ENCODE measurements around the gene PRR19. TPM values are rescaled to one million over a fixed set of nuclear protein-coding genes. Genes with fewer than 3 reads are reported as not detected.

Gene PRR19
- total and polyA plus RNA-seq, 10 of the 15 experiments (the other 5 are each of a cell fraction or from before 2014, with no cell fraction given), result 0.09 to 1.7 (median 0.73) TPM; not detected in 1

- TF ChIP-seq, protein P1, sequence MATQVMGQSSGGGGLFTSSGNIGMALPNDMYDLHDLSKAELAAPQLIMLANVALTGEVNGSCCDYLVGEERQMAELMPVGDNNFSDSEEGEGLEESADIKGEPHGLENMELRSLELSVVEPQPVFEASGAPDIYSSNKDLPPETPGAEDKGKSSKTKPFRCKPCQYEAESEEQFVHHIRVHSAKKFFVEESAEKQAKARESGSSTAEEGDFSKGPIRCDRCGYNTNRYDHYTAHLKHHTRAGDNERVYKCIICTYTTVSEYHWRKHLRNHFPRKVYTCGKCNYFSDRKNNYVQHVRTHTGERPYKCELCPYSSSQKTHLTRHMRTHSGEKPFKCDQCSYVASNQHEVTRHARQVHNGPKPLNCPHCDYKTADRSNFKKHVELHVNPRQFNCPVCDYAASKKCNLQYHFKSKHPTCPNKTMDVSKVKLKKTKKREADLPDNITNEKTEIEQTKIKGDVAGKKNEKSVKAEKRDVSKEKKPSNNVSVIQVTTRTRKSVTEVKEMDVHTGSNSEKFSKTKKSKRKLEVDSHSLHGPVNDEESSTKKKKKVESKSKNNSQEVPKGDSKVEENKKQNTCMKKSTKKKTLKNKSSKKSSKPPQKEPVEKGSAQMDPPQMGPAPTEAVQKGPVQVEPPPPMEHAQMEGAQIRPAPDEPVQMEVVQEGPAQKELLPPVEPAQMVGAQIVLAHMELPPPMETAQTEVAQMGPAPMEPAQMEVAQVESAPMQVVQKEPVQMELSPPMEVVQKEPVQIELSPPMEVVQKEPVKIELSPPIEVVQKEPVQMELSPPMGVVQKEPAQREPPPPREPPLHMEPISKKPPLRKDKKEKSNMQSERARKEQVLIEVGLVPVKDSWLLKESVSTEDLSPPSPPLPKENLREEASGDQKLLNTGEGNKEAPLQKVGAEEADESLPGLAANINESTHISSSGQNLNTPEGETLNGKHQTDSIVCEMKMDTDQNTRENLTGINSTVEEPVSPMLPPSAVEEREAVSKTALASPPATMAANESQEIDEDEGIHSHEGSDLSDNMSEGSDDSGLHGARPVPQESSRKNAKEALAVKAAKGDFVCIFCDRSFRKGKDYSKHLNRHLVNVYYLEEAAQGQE (IDR thresholded peaks at IDR 0.05; ENCODE audit: low read depth, low read length), result peak; percentile 83
- TF ChIP-seq EZH2 (IDR thresholded peaks at IDR 0.05; ENCODE audit: borderline replicate concordance, control insufficient read depth, low read depth, low read length) (no peak), RELA (IDR thresholded peaks at IDR 0.05; ENCODE audit: borderline replicate concordance, partially characterized antibody) (no peak), GABPA (IDR thresholded peaks at IDR 0.05; ENCODE audit: low read depth) (no peak), POLR2AphosphoS2 (IDR thresholded peaks at IDR 0.05; ENCODE audit: low read depth, low read length) (no peak), MLLT1 (IDR thresholded peaks at IDR 0.05) (no peak), IKZF2 (IDR thresholded peaks at IDR 0.05) (no peak), TBL1XR1 (IDR thresholded peaks at IDR 0.05; ENCODE audit: low read depth, low read length) (no peak), BHLHE40 (IDR thresholded peaks at IDR 0.05; ENCODE audit: borderline replicate concordance in 1 of 2, low read depth in 2 of 2, low read length in 1 of 2) (peak in 1 of 2 experiments; percentile 34; a peak in 1 of 4 replicates), IKZF1 (conservative IDR thresholded peaks at IDR 0.05) (peak; percentile 31), CHD4 (IDR thresholded peaks at IDR 0.05) (no peak), NR2C1 (IDR thresholded peaks at IDR 0.05) (no peak), GATAD2B (conservative IDR thresholded peaks at IDR 0.05; ENCODE audit: low read depth) (peak; percentile 36; the same call in 1 of the 2 replicates), STAT3 (IDR thresholded peaks at IDR 0.05; ENCODE audit: low read depth, low read length) (no peak), KLF5 (IDR thresholded peaks at IDR 0.05; ENCODE audit: partially characterized antibody) (no peak), ZSCAN29 (IDR thresholded peaks at IDR 0.05) (no peak), RB1 (IDR thresholded peaks at IDR 0.05; ENCODE audit: borderline replicate concordance) (no peak), DPF2 (IDR thresholded peaks at IDR 0.05) (0 out of 2 replicates have a peak, but pooled peaks have one; percentile 20), EED (IDR thresholded peaks at IDR 0.05; ENCODE audit: low read depth) (no peak), TCF12 (IDR thresholded peaks at IDR 0.05; ENCODE audit: low read depth, low read length) (no peak)
- TF ChIP-seq, protein P2, sequence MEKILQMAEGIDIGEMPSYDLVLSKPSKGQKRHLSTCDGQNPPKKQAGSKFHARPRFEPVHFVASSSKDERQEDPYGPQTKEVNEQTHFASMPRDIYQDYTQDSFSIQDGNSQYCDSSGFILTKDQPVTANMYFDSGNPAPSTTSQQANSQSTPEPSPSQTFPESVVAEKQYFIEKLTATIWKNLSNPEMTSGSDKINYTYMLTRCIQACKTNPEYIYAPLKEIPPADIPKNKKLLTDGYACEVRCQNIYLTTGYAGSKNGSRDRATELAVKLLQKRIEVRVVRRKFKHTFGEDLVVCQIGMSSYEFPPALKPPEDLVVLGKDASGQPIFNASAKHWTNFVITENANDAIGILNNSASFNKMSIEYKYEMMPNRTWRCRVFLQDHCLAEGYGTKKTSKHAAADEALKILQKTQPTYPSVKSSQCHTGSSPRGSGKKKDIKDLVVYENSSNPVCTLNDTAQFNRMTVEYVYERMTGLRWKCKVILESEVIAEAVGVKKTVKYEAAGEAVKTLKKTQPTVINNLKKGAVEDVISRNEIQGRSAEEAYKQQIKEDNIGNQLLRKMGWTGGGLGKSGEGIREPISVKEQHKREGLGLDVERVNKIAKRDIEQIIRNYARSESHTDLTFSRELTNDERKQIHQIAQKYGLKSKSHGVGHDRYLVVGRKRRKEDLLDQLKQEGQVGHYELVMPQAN (conservative IDR thresholded peaks at IDR 0.05), result 0 out of 2 replicates have a peak, but pooled peaks have one; percentile 23
- TF ChIP-seq, protein P3, sequence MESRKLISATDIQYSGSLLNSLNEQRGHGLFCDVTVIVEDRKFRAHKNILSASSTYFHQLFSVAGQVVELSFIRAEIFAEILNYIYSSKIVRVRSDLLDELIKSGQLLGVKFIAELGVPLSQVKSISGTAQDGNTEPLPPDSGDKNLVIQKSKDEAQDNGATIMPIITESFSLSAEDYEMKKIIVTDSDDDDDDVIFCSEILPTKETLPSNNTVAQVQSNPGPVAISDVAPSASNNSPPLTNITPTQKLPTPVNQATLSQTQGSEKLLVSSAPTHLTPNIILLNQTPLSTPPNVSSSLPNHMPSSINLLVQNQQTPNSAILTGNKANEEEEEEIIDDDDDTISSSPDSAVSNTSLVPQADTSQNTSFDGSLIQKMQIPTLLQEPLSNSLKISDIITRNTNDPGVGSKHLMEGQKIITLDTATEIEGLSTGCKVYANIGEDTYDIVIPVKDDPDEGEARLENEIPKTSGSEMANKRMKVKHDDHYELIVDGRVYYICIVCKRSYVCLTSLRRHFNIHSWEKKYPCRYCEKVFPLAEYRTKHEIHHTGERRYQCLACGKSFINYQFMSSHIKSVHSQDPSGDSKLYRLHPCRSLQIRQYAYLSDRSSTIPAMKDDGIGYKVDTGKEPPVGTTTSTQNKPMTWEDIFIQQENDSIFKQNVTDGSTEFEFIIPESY (IDR thresholded peaks at IDR 0.05), result no peak
These were observed 11.3 kb downstream of the PRR19 start, which contains the start of gene TMEM145 (continued) for GRCh38 chr19:42313096-42313839.

Measured in GM12878 (cell line).